Fibroblast of skin of scalp (primary cell): ENCODE measurements around the gene COBL.

Source experiments
- DNase-seq: peaks from one replicate; pipeline ENCODE4 v3.0.0-alpha.2; 2013

COBL gene

DNA sequence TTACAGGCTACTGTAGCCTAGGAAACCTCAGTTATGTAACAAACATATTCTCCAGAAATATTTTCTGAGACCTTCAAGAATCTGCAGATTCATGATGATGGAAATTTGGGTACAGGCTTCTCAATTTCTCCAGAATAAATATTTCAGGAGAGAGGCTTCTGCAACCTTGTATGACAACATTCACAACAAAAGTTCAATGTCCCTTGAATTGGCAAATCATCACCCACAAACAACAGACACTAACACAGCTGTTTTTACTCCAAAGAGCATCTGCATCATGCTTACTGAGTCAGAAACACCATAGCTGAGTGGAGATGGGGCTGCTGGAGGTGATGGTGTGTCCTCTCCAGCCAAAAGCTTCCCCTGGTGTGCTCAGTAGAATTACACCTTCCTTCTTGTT lies 9.3 kb upstream of the COBL start:
- no peak for DNase-seq

DNA sequence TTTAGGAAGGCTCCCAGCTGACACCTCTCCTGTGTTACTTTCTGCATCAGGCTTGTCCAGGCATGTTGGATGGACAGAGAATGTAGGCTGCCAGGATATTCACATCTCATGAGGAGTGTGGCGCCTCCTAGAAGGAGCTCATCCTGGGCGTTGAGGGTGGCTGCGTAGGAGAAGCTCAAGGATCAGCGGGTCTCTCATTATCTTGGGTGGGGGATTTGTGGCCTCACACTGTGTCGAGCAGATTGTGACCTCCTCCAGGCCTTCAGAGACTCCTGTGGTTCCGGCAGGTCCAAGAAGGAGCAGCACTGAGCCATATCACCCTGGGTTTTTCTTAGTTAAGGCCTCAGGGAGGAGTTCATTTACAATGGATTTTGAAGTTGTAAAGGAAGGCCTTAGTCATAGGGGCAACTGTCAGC lies 8.7 kb upstream of the COBL start:
- no peak for DNase-seq

DNA sequence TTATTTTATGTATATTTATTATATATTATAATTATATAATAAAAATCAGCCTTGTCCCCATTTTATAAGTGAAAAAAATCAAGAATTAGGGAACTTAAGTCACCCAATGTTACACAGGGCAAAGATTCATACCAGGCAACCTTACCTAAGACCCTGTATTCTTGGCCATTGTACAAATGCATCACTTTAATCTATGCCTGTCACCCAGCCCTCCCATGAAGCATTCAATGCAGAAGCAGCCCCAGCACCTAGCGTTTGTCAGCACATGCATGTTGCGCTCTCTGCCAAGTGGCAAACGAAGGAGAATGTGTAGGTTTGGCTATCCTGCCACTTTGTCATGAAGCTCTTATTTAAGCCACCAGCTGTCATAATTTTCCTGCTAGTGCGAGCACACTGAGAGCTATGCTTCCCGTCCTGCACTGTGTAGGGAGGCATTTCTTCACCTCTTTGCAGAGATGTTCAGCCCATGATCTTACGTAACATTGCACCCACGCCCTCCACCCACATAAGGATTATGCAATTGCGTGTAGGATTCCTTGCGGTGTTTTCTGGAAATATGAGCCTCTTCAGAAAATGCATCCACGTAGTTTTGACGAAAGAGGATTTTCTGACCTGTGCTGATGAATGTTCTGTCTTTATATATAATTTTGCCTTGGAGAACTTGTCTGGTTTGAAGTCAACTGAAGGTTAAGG lies 7.7 kb upstream of the COBL start:
- no peak for DNase-seq

DNA sequence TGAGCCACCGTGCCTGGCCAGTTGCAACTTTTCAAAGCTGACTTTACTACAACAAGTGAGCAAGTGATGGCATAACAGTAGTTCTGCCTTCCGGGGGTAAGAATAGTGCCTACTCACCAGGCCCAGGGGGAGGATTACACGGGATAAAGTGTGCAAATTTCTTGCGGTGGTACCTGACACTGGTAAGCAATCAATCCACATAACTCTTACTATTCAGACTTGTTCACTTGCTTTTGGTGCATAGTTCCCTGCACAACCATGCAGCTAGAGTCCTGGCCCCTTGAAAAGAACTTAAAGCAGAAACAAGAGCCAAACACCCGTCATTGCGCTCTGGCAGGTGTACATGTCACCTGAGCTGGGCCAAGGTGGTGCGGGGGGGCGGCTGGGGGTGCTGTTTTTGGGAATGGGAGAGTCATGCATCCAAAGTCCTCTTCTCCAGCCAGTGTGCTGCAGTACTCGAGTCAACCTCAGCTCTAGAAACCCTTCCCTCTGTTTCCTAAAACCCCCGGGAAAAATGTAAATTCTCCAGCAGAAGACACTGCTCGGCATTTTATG lies 5.4 kb upstream of the COBL start:
- DNase-seq = no peak

DNA sequence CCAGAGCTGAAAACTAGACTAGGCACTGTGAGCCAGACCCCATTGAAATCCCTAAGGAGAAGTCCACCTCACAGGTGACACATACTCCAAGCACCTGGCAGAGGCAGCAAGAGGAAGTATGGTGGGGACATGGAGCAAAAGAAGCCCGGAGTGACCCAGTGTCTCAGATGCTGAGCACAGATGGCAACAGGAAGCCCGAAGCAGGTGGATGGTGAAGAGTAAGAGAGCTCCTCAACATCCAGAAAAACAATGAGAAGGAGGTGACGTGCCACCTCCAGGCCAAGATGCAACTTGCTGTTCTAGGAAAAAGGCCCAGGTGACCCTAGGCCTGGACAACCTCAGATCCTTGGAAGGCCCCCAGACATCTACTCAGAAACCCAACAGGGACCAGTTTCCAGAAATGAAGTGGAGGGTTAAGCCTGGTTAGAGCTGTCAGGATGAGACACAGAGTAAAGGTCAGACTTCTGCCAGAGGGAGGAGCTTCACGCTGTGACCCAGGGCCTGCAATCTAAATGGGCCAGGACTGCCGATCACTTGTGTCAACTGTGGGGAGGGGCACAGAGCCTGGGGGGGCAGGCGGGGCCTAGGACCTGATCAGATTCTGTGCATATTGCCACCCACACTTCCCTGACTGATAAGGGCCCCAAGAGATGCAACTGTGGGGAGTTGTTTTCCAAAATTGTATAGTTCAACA lies 2.4 kb upstream of the COBL start:
- no peak for DNase-seq

DNA sequence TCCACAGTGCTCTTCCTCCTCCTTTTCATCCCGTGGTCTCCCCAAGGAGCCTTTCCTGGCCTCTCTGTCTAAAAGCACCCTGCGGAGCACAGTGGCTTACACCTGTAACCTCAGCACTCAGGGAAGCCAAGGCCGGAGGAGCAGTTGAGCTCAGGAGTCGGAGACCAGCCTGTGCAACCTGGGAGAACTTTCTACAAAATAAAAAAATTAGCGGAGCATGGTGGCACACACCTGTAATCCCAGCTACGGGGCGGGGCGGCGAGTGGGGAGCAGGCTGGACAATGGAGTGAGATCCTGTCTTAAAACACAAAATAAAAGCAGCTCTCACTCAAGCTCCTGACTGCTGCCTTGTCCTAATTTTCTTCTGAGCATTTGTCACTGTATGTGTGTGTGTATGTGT lies 1.4 kb upstream of the COBL start:
- DNase-seq = no peak

DNA sequence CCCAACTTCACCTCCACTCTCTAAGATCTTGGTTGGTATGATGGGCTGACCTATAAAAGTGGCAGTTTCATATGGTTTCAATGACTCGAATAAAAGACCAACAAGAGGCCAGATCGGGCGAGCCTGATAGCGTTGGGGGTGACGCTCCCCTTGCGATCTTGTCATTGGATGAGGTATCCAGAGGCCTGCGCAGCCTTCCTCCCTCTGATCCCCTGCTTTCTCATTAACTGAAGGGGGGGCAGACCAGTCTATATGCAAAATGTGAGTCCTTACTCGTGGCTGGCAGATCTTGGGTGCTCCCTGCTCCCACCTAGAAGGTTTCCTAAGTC lies 937 bp upstream of the COBL start:
- no peak for DNase-seq

DNA sequence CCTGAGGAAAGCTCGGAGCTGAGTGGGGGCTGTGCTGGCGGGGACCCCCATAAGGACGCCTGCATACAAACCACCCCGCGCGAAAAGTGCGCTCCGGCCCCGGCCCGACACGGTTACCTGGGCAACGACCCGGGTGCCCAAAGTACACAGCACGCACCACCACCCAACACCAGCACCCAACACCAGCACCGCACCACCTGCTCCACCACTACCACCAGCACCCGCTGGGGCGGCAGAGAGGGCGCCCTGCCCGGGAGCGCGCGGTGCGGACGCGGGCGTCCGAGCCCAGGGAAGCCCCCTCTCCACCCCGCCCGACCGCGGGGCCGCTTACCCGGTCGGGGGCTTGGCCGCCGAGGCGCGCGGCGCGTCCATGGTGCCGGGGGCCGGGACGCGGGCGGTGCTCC lies 345 bp downstream of the COBL start:
- DNase-seq = no peak

DNA sequence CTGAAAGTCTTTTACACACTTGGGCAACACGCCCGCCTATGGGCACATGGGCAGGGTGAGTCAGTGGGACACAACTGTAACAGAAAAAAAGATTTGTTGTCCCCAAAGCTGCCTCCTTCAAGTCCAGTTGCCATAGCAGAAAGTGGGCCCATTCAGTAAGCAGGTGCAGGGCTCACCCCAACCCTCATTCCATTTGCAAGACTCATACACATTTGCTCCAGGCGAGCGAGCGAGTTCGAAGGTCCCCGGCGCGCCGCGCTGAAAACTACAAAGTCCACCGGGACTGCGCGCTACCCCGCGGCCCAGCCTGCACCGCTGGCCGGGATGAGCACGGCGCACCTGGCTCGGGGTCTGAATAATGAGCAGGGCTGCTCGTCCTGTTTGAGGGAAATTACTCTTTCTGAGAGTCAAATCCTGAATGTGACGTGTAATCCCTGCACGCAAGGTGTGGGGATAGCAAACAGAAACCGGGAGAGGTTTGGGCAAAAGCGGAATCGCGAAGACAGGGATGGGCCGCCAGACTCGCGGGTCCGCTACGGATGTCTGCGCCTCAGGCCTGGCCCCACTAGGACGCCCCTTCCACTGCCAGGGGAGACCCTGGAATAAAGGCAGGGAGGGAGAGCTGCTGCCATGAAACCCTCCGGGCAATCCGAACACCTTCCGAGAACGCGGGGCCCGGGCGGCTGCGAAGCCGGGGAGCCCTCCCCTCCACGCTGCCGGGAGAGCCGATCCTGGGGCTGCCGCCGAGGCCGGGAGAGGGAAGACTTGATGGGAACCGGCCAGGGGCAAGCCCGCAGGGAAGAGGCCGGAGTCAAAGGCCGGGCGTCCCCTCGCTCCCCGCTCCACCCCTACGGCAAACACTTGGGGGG lies 982 bp downstream of the COBL start:
- no peak for DNase-seq

DNA sequence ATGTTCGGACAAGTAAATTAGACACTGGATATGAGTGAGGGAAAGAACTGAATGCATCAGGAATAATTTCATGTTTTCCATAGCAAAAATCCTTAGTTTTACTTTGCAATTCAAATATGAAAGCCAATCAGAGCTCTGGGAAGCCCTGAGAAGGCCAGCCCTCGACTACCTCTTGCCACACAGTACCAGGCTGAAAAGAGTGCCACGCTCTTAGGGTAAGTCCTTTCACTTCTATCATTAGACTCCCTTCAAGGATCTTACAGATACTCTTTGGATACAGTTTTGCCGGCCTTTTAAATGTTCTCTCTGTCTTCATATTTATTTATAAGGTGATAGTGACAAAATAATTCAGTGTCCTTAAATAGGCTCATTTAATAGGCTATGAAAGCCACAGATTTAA lies 1.9 kb downstream of the COBL start:
- DNase-seq = no peak

DNA sequence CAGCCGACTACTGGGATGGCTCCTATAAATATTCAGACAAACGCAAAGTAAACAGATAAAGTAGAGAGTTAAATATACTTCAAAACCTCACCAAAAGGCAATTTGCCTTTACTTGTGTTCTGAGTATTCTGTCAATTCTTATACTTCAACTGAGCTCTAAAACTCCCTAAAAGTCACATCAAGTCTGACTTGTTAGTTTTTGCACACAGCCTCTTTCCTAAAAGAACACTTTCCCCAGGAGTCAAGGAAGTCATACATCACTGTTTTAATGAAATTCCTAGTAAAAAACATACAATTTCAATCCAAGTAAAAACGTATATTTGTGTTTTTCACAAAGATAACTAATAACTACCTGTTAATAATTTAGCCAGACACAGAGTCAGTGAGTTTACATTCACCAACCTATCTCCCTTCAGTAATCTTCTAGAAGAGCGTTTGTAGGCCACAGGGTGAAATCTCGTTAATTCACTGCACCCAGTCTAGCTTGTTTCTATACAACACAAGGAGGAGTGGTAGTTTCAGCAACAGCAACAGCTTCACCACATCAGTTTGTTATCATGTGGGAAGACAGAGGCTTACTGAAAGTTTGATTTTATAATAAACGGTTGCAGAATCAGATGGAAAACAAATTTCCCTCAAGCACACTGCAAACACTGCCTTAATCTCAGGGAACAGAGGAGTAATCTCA lies 2.7 kb downstream of the COBL start:
- DNase-seq = no peak

DNA sequence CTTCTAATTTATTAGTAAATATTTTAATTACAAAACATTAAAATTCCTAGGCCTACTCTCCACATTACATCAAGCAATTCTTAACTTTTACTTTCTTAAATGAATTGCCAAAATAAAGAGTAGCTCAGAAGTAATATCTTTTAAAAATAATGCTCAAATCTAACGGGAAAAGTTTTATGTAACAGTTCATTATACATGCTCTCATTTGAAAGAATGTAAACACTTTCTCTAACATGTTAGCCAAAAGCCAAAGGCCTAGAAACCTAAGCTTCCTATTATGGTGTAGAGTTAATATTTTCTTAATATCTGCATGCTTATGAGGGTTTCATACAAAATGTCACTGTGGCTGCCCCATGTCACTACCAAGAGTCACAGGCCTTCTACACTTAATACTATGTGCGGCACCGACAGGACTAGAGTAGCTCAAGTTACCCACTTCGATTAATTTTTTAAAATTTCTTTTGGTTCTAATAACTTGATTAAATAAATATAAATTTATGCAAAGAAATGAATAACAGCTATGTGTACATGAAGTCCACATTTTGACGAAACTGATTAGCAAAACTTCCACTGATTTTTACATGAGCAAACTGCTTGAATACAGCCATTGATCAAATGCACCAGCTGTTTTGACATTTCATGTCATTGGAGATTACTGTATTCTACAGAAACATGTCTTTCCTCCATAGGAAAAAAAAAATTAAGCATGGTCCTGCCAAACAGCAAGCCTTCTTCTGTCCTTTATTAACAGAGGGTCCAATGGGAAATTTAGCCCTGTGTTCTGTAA lies 3.5 kb downstream of the COBL start:
- no peak for DNase-seq

DNA sequence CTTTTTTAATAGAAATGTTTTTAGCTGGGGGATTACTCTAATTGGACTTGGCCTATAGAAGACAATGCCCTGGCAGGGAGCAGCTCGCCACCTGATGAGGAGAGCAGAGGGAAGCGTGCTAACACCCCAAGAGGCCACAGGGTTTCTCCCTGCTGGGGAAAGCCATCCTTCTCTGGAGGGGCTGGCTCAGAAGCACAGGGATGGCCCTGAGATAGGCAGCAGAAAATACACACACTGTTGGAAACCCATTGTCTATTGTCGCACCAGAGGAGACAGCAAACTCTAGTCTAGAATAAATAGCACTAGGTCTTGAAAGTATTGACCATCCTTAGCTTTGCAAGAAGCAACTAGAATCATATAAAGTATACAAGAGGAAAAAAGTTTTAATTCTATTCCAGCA lies 5.4 kb downstream of the COBL start:
- no peak for DNase-seq

DNA sequence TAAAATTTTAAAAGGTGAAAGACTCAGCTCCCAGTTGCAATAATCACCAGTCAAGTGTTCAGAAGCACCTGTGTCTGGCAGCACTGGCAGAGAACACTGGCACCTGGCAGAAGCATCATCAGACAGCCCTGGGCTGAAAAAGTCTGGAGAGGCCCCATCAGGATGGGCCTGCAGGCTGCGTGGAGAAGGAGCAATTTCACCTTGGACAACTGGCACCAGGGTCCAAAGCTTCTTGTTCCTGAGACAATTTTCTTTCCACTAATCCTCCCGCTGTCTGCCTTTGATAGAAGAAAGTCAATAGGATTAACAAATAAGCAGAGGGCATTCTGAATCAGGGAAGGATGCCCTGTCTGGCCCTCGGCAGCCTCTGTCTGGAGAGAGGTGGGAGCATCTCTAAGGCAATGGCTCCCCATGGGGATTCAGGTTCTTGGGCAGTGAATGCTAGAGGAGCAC lies 6.5 kb downstream of the COBL start:
- no peak for DNase-seq

DNA sequence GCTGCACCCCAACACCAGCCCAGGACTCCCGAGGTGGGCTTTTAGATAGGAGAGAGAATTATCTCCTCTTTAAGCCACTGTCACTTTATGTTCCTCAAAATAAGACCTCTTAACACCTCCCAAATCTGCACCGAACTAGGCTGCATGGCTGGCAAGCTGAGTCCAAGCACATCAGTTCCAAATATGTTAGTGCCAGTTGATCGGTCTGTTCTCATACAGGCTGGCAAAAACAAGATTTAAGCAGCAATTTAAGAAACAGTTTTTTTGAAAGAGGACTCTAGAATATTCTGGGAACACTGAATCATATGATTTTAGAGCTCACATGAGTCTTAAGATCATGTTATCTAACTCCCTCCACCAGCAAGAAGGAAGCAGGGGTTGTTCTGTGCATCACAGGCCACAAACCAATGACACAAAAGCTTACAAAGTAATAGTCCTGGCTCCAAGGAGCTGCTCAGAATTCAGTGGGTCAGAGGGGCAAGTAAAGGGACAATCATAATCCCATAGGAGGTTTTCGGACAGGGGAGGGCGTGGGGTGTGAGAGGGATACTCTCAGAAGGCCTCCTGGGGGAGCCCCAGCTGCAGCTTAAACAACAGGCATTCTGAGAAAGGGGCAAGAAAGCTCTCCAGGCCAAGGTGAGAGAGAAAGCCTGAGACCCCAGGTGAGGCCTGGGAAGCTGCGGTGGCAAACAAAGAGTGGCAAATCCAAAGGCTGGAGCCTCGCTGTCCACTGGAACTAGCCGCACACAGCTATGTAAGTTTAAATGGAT lies 7.1 kb downstream of the COBL start:
- DNase-seq = no peak

DNA sequence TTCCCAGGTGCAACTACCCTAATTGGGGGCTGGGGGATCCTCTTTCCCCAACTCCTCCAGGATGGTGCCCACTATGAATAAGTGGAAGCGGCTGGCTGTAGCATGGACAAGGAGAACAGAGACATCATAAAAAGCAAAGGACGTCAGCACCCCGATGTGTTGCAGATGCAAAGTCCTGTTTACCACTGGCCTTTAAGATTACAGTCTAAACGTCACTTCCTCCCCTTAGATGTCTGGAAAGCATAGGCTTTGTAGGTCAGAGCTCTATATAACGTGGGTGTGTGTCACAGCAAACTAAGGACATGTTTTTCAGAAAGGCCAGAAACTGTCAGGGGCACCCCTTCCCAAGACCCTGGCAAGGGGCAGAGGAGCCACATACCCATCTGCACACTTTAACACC lies 7.9 kb downstream of the COBL start:
- no peak for DNase-seq

DNA sequence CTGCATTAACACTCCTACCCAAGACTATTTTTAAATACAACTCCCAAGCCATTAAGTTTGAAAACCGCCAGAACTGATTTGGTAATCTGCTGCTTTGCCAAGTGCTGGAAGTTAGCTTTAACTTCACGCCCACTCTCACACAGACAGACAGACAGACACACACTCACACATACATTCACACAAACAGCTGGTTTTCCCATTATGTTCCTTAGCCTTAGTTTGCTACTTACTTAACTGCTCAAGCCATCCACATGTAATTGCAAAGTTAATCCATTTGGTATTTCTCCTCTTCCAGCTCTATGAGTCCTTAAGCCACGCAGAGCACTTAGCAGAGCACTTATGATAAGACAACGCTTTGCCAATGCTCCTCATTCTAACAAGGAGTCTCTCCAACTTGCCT lies 8.3 kb downstream of the COBL start:
- no peak for DNase-seq

DNA sequence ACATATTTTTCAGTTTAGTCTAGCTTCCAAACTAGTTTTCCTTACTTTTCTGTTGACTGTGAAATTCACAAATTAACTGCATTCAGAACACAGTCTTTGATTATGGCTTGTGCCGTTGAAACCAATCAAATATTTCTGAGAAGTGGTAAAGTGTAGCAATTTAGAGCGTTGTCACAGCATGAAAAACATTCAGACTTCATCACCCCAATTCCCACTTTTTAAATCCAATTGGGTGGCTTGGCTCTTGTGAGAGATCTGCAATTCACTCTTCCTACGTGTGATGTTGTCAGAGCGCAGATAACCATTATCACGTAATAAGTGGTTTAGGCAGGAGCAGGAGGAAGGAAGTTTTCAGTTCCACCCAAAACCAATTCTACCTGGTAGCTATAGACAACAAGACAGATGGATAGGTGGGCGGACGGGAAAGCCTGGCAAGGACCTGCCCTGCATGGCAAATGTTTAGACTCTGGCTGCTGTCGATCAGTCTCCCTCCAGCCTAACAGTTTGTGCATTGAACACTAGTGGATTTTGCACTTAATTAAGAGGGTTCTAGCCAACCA lies 8.9 kb downstream of the COBL start:
- no peak for DNase-seq

DNA sequence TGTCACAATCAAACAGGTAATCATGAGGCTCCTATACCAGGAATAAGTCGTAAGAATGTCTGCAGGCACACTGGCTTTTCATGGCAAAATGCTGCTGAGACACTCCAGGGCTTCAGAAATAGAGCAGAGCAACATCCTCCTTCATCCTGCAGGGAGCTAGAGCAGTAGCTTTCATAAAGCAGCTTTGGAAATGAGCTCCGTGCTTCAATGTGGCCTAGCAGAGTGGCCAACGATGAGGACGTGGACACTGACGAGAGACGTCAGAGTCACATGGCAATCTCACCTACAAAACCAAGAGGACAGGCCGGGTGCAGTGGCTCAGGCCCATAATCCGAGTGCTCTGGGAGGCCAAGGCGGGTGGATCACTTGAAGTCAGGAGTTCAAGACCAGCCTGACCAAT lies 9.8 kb downstream of the COBL start:
- DNase-seq = no peak

DNA sequence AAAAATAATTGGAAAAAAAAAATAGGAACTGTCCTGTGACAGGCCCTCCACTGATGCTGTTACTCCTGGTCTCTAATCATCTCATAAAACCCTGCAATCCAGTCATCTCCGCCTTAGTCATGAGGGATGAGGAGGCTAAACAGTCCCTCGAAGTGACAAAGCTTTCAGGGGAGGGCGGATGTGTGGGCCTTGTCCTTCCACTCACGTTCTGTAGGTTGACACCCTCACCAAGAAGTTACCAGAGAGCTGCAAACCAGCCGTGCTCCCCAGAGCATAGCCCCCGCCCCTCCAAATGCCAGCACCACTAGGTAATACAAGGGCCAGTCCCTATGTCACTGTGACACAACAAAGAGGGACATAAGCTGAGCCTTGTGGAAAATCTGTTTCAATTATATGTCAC lies 11.9 kb downstream of the COBL start:
- no peak for DNase-seq

DNA sequence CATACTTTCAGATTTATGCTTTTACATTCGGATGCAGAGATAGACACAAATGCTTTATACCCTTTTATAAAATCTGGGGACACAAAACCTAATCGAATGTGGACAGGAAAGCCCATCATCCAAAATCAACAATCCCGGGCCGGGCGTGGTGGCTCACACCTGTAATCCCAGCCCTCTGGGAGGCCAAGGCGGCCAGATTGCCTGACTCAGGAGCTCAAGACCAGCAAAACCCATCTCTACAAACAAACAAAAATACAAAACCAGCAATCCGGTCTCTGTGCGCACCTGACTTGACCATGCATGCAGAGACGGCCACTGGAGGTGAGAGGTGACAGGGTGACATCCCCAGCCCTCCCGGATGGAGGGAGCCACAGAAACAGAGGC lies 13.5 kb downstream of the COBL start:
- no peak for DNase-seq
